Peyer's patch (tissue), 4 donors: Measurements from ENCODE around the gene TMOD1. TPM values are rescaled to one million over a fixed set of nuclear protein-coding genes. Genes with fewer than 3 reads are reported as not detected.
A peak's percentile ranks its signal among the peaks of the same experiment; 100 is the strongest.
"Not testable (repeated sequence)": the region's sequence is repeated elsewhere in the genome, so short reads cannot be mapped to it uniquely, and the experiment has no call there.

ENCODE experiments used
- DNase-seq, 3 donors: peaks; one replicate each; pipeline ENCODE4 v3.0.0-alpha.2; 2017 to 2019
- H3K27ac ChIP-seq, 4 donors: fragments of 200-600 bp; sonication (generic); one replicate each; pipeline ENCODE4 v1.5.1; 2016 to 2019
- H3K27me3 ChIP-seq, 2 donors: fragments of 200-600 bp; sonication (generic); one replicate each; pipeline ENCODE4 v1.5.1; 2019
- H3K36me3 ChIP-seq, 3 donors: fragments of 200-600 bp; sonication (generic); one replicate each; pipeline ENCODE4 v1.5.1; 2016 to 2019
- H3K4me1 ChIP-seq, 4 donors: fragments of 200-600 bp; sonication (generic); one replicate each; pipeline ENCODE4 v1.5.1; 2016 to 2019
- H3K4me3 ChIP-seq, 4 donors: fragments of 200-600 bp; sonication (generic); 1 replicate in 3 of 4; 2 replicates in 1 of 4; pipeline ENCODE4 v1.5.1; 2016 to 2019; ENCODE audit warnings: mild to moderate bottlenecking in 1 of 4
- H3K9me3 ChIP-seq, 4 donors: fragments of 200-600 bp; sonication (generic); one replicate each; pipeline ENCODE4 v1.5.1; 2016 to 2019; ENCODE audit warnings: mild to moderate bottlenecking in 1 of 4
- POLR2A ChIP-seq, 2 donors: fragments of 450-650 bp; IDR thresholded peaks; one replicate each; pipeline ENCODE4 v1.5.1; 2017; ENCODE audit warnings: antibody characterized with exemption in 2 of 2, mild to moderate bottlenecking in 2 of 2, moderate library complexity in 2 of 2
- total RNA-seq, 4 donors: library from RNA; depleted of rRNA; stranded (reverse); fragments of >200 nt; gene quantifications; one replicate each; pipeline ENCODE4 v1.1.0, GENCODE V29; 2016
- TF ChIP-seq, protein P1 (sequence below), 6 experiments: fragments of 450-650 bp in 4 of 6; fragments of 200-600 bp in 2 of 6; sonication (generic) in 1 of 6; IDR thresholded peaks; one replicate each; pipeline ENCODE4 v1.5.1; 2017 to 2019; ENCODE audit warnings: antibody characterized with exemption in 6 of 6, mild to moderate bottlenecking in 3 of 6, moderate library complexity in 1 of 6

TMOD1 gene
- total RNA-seq, 4 donors from 2014 or later, result 2.6 to 15.7 (median 4.9) TPM

DNA sequence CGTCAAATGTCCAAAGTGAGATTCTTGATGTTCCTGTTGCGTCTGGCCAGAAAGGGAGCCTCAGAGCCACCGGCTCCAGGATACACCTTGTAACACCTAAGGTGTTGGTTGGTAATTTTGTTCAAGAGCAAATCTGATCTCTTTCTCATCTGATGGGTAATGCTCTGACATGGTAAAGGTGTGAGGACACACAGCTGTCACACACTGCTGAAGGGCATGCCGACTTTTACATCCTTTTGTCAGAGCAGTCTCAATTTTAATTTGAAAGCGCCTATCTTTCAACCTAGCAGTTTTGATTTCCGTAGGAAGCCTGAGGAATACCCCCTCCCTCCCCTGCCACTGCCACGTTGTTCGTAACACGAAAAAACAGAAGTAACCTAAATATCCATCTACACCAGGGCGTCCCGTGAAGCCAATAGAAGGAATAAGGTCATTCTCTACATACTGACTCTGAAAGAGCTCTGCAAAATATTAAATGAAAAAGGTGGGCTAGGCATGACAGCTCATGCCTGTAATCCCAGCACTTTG, 74.3 kb downstream of the TMOD1 start:
- Histone ChIP-seq H3K4me1 (no peaks in the 10 kb centered on the region), H3K27me3 (no peaks in the 10 kb centered on the region), H3K27ac (no peak overlapping the region), H3K9me3 (no peaks in the 10 kb centered on the region), H3K4me3 (peak overlapping the region in 3 of 4 donors; percentile 19 to 36 (median 26)), H3K36me3 (no peaks in the 10 kb centered on the region)
- TF ChIP-seq, protein P1, sequence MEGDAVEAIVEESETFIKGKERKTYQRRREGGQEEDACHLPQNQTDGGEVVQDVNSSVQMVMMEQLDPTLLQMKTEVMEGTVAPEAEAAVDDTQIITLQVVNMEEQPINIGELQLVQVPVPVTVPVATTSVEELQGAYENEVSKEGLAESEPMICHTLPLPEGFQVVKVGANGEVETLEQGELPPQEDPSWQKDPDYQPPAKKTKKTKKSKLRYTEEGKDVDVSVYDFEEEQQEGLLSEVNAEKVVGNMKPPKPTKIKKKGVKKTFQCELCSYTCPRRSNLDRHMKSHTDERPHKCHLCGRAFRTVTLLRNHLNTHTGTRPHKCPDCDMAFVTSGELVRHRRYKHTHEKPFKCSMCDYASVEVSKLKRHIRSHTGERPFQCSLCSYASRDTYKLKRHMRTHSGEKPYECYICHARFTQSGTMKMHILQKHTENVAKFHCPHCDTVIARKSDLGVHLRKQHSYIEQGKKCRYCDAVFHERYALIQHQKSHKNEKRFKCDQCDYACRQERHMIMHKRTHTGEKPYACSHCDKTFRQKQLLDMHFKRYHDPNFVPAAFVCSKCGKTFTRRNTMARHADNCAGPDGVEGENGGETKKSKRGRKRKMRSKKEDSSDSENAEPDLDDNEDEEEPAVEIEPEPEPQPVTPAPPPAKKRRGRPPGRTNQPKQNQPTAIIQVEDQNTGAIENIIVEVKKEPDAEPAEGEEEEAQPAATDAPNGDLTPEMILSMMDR (IDR thresholded peaks at IDR 0.05), result no peak
- TF ChIP-seq POLR2A (IDR thresholded peaks at IDR 0.05), result no peak
- peak in 1 of 3 donors; percentile 19 for DNase-seq

DNA sequence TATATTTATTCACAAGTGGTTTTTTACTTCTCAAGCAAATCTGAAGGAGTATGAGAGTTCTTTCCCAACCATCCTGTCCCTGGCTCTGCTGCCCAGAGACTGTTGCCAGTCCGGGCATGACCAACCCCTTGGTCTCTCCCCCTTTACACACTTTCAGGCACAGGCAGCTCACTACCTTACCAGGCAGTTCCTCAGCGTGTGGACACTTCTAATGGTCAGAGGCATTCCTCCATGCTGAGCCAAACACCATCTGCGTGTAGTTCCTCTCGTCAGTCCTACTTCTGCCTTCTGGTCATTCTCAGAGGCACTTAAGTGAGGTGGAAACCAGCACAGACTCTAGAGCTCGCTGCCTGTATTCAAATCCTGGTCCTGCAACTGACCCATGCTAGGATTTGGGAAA, 75.6 kb downstream of the TMOD1 start:
- DNase-seq, result peak in 1 of 3 donors; percentile 38
- Histone ChIP-seq H3K9me3 (no peaks in the 10 kb centered on the region), H3K4me1 (no peaks in the 10 kb centered on the region), H3K4me3 (no peak overlapping the region), H3K27ac (no peak overlapping the region), H3K36me3 (no peaks in the 10 kb centered on the region), H3K27me3 (no peaks in the 10 kb centered on the region)
- TF ChIP-seq POLR2A (IDR thresholded peaks at IDR 0.05), result no peak
- TF ChIP-seq, protein P1 (IDR thresholded peaks at IDR 0.05), result no peak

DNA sequence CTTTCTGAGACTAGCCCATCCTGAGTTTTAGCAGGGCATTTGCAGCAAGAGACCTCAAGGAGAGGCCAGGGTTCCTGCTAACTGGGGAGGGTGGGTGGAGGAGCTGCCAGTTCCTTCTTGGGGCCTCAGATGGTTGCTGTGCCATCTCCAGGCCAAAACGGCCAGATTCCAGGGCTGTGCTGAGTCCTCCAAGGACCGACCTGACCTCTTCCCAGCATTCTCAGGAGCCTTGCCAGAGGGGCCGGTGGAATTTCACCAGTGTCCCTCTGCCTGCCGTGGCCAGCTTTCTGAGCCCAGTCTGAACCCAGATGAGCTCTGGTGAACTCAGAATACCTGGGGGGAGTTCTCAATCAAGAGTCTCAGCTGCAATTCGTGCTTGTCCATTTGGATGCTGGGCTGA, 77.4 kb downstream of the TMOD1 start:
- no peak for TF ChIP-seq POLR2A (IDR thresholded peaks at IDR 0.05)
- TF ChIP-seq, protein P1 (IDR thresholded peaks at IDR 0.05), result no peak
- Histone ChIP-seq H3K36me3 (no peaks in the 10 kb centered on the region), H3K27me3 (no peaks in the 10 kb centered on the region), H3K4me3 (no peak overlapping the region), H3K9me3 (no peaks in the 10 kb centered on the region), H3K4me1 (no peaks in the 10 kb centered on the region), H3K27ac (no peak overlapping the region)
- peak in 1 of 3 donors; percentile 30 for DNase-seq

DNA sequence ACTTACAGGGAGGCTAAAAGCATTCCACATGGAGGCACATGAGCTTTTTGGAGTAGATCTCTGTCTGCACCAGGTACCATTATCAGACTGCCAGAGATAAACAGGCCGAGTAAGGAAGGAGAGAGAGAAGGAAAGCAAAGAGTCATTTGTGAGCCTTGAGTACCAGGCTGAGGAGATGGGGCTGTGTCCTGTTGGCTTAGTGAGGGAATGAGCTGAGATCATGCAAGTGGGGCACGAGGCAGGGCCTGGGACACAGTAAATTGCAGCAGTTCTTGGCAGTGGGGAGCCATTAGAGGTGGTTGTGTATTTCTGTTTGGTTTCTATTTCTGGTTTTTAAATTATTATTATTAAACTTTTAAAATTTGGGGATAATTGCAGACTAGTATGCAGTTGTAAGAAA, 78.4 kb downstream of the TMOD1 start:
- no peaks in the 10 kb centered on the region for H3K4me1 ChIP-seq
- H3K27ac ChIP-seq, result no peak overlapping the region
- H3K36me3 ChIP-seq, result no peaks in the 10 kb centered on the region
- TF ChIP-seq, protein P1 (IDR thresholded peaks at IDR 0.05), result no peak
- TF ChIP-seq POLR2A (IDR thresholded peaks at IDR 0.05), result no peak
- no peaks in the 10 kb centered on the region for H3K27me3 ChIP-seq
- no peaks in the 10 kb centered on the region for H3K9me3 ChIP-seq
- H3K4me3 ChIP-seq, result no peak overlapping the region
- peak in 1 of 3 donors; percentile 17 for DNase-seq

DNA sequence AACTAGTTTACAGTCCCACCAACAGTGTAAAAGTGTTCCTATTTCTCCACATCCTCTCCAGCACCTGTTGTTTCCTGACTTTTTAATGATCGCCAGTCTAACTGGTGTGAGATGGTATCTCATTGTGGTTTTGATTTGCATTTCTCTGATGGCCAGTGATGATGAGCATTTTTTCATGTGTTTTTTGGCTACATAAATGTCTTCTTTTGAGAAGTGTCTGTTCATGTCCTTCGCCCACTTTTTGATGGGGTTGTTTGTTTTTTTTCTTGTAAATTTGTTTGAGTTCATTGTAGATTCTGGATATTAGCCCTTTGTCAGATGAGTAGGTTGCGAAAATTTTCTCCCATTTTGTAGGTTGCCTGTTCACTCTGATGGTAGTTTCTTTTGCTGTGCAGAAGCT, 80.1 kb downstream of the TMOD1 start:
- H3K4me3 ChIP-seq, H3K27ac ChIP-seq: not testable (repeated sequence)

DNA sequence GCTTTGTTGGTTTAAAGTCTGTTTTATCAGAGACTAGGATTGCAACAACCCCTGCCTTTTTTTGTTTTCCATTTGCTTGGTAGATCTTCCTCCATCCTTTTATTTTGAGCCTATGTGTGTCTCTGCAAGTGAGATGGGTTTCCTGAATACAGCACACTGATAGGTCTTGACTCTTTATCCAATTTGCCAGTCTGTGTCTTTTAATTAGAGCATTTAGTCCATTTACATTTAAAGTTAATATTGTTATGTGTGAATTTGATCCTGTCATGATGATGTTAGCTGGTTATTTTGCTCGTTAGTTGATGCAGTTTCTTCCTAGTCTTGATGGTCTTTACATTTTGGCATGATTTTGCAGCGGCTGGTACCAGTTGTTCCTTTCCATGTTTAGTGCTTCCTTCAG, 83.3 kb downstream of the TMOD1 start:
- not testable (repeated sequence) for H3K4me3 ChIP-seq, H3K9me3 ChIP-seq, H3K36me3 ChIP-seq, H3K4me1 ChIP-seq, H3K27ac ChIP-seq, H3K27me3 ChIP-seq, DNase-seq

More for the DNA sequence above, 80.1 kb downstream of the TMOD1 start:
- not testable (repeated sequence) for H3K4me1 ChIP-seq, DNase-seq, H3K36me3 ChIP-seq, H3K9me3 ChIP-seq, H3K27me3 ChIP-seq

DNA sequence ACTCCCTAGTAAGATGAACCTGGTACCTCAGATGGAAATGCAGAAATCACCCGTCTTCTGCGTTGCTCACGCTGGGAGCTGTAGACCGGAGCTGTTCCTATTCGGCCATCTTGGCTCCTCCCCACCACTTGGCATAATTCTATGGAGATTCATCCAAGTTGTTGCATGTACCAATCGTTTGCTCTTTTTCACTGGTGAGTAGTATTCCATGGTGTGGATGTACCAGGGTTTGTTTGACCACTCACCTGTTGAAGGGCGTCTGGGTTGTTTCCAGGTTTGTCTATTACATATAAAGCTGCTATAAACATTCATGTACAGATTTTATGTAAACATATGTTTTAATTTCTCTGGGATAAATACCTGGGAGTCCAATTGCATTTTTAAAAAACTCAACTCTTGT, 85.4 kb downstream of the TMOD1 start:
- H3K27me3 ChIP-seq, H3K27ac ChIP-seq, H3K4me3 ChIP-seq, H3K36me3 ChIP-seq, DNase-seq, H3K4me1 ChIP-seq, H3K9me3 ChIP-seq: not testable (repeated sequence)
